HG03025 (cell line): ENCODE measurements around the gene GNL2.
"Not testable (repeated sequence)": the region's sequence is repeated elsewhere in the genome, so short reads cannot be mapped to it uniquely, and the experiment has no call there.

Source experiments
- ATAC-seq: cut with Tn5 transposase; IDR thresholded peaks from one replicate; pipeline ENCODE4 v1.9.1; 2021; ENCODE audit warnings: mild to moderate bottlenecking, moderate library complexity; ENCODE audit not compliant: unreplicated experiment, low FRiP score

Gene GNL2

DNA sequence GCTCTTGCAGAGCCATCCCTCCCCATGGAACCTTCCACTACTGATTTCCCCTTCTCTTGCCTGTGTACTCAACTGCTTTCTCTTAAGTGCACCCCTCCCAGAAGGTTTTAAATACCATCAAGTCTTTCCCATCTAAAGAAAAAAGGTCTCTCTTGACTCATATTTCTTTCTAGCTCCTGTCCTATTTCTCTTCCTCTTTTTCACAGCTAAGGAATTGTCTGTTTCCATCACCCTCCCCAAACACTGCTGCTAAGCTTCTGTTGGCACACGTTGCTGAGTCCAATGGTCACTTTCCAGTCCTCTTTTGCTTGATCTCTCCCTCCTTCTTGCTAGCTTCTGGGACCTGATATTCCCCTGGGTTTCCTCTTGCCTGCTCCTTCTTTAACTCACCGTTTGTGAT, 13.3 kb upstream of the GNL2 start:
- no peak for ATAC-seq

DNA sequence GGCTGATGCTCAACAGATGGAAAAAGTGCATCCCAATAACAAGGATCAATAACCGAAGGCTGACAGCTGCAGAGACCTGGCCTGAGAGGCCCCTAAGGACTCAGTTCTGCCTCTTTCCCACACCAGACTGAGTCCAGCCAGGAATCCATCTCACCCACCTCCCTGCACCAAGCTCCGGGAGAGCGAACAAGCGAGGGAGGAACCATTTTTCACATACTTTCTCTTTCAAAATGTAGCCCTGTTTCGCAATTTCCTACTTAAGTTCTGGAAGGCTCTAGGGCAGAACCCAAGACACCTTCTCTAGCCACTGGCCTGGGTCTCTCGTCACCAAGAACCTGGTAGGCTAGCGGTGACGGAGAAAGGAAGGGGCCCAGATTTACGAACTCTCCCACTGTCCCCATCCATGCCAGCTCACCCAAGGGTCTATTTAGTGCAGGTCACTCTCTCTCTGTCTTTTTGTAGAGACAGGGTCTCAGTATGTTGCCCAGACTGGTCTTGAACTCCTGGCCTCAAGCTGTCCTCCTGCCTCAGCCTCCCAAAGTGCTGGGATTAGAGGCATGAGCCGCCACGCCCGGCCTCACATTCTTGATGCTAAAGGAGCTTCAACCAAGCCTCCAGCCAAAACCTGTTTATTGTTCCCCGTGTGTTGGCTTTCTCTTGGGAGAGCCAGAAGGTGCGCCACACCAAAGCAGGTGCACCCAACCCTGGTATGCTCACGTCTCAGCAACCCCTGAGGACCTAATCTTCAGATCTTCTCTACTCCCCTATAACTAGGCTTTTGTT, 10.9 kb upstream of the GNL2 start:
- no peak for ATAC-seq

DNA sequence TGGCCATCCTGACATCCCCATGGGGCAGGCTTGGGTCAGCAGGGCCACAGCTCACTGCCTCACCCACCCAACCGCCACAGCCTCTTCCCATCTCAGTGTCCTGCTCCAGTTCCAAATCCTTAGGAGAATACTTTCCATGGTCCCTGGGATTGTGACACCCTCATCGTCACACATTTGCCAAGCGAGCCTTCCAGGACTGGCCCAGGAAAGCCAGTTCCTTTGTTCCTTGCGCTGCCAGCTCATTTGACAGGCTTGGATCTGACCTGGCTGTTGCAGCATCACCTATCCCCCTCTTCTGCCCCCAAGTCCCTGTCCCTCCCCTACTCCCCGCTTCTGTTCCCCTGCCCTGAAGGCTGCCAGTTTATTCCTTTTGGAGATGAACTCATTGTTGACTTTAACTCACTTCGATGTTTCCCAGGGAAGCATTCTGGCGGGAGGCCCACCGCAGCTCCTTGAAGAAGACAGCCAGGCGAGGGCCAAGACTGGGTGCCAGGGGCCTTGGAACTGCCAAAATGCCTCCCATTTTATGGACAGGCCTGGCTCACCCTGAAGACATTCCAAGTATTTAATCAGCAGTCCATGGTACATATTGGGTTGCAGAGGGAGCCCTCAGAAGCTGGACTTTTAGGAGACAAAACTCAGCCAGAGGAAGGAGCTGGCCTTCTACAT, 10.2 kb upstream of the GNL2 start:
- ATAC-seq, result no peak

DNA sequence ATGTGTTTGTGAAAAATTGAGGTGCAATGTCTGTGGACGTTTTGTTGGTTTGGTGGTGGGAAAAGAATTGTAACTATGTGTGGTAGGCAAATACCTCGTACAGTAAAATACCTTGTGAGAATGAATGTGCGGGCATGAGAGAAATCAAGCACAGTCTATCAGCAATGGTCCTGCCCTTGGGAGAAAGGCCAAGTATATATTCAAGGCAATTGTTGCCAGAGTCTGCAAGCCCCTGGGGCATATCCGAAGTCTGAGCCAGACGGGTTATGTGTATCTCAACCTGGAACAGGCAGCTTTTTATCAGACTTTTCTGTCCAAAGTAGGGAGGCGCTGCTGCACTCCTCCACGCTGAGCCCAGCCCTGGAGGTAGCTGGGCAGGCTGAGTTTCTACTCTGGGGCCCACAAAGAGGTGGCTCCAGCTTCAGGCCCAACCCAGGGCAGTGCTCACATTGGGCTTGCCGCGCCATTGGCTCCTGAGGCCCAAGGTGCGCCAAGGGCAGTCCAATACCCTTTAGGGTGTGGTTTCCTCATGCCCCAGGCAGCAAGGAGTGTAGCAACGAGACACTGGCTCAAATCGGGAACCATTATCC, 9.4 kb upstream of the GNL2 start:
- no peak for ATAC-seq

DNA sequence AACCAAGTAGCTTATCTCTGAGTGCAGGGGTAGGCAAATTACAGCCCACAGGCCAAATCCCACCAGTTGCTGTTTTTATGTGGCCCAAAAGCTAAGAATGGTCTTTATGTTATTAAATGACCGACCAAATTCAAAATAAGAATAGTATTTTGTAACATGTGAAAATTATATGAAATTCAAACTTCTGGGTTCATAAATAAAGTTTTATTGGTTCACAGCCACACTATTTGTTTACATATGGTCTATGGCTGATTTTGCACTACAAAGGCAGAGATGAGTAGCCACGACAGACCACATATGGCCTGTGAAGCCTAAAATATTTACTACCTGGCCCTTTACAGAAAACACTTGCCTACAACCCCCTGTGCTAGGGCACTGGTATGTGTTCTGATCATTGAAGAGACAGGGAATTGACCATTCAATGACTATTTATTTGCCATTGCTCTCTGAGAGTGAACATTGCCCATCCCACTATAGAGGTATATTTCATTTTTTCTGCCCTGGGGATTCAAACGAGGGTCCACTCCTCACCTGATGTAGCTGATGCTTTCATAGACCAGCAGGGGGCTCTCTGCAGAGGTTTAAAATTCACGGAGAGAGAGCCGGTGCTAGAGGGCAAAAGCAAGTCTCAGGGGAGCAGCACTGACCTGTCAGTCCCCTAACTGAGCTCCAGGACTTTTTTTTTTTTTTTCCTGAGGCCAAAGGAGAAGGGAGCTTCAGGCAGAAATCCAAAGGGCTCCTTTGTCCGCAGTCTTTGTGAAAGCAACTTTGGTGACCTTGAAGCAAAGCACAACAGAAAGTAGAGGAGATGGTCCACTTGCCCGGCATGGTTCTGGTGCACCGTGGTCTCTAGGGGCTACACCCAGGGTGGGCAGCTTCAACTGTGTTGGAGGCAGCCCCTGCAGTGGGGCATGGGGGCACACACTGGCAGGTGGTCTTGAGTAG, 7.3 kb upstream of the GNL2 start:
- no peak for ATAC-seq

DNA sequence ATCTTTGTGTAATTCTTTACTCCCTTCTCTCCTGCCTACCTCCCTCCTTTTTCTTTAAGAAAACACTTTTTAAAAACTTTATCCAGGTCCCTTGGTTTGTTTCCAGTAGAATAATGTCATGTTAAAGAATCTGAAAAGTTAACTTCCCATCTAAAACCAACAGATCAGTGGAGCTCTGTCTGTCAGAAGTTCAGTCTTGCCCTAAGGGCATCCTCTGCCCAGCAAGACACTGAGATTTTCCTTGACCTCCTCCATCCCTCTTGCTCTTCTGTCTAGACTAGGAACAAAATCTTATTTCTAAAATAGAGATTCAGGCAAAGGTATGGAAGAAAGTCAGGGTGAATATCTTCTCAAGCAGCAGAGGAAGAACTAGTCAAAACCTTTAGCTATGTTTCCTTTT, 5.7 kb upstream of the GNL2 start:
- no peak for ATAC-seq

DNA sequence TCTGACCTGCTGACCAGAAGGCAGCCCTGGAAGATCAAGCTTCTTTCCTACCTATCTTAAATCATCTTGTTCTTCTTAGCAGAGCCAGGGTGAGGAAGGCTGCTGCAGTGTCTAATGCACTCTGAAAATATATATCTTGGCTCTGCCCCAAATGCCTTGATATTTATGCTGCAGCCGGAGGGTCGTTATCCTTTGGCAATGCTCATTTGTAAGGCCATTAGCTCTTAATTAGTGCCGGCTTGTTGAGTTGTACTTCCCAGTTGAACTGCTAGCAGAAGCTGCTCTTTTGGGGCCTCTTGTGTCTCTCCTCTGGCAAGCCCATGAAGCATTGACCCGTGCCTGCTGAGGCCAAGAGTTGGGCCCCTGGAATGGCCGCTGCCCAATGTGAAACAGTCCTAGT, 4.2 kb upstream of the GNL2 start:
- no peak for ATAC-seq

DNA sequence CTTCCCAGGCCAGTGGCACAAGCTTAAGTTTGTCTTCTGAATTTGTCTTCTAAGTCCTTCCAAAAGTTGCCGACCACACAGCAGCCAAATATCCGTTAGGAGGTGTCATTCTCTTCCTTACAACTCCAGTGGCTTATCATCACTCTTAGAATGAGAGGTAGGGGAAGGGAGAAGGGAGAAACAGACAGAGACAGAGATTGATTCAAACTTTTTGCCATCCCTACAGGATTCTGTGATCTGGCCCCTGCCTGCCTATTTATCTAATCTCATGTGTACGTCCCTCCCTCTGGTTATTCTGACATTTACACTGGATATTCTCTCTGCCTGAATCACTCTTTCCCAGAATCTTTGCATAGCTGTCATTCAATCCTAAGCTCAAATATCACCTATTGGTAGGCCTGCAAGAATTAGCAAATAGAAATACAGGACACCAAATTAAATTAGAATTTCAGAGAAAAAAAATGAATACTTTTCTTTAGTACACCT, 488 bp upstream of the GNL2 start:
- ATAC-seq, result no peak

DNA sequence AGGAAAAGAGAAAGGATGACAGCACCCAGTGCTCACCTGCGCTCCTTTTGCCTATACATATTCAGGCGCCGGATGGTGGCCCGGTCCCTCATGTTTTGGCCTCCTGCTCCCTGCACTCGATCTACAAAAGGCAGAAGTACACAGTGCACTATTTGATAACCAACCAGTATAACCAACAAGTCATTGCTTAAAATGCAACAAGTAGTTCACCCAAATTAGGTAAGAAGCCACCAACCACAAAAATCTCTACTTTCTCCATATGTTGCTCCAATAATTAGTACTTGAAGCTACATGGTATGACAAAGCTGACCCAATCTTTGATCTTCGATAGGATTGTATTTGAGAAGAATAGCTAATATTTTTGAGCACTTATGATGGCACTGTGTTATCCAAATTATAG, 2.0 kb downstream of the GNL2 start:
- no peak for ATAC-seq

DNA sequence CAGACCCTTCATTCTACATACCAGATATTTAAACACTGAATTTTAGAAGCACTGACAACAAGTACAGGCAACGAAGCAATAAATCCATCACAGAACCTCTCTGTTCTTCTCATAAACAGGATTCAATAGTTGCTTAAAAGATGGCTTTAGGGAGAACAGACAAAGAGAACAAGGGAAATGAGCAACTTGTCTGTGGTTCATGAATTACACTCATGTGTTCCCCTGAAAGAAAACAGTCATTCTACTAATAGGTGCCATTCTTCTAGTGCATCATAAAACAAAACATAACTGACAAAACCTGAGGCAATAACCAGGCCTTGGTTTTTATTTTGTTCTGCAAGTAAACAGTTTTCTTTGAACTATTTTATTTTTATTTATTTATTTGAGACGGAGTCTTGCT, 6.8 kb downstream of the GNL2 start:
- no peak for ATAC-seq

DNA sequence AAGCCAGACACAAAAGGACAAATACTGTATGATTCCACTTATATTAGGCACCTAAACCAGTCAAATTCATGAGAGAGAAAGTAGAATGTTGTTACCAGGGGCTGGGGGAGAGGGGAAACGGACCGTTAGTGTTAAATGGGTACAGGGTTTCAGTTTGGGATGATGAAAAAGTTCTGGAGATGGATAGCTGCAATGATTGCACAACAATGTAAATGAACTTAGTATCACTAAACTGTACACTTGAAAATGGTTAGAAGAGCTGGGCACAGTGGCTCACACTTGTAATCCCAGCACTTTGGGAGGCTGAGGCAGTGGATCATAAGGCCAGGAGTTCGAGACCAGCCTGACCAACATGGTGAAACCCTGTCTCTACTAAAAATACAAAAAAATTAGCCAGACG, 11.2 kb downstream of the GNL2 start:
- ATAC-seq, result not testable (repeated sequence)

DNA sequence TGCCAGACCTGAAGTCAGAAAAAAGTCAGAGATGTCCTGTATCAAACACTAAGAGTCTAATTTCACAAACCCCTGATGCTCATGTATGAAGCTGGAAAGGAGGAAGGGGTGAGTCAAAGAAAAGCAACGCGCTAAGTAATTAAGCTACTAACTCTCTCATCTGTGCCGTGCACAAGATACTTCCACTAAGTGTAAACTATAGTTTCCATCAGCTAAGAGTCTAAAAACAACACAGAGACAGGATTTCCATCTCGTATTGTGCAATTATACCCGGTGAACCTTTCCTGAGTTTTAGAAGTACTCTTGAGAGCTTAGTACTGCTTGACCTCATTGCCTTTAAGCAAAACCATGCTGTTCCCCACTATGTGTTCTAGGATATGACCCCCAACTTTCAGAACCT, 20.0 kb downstream of the GNL2 start:
- ATAC-seq, result no peak

DNA sequence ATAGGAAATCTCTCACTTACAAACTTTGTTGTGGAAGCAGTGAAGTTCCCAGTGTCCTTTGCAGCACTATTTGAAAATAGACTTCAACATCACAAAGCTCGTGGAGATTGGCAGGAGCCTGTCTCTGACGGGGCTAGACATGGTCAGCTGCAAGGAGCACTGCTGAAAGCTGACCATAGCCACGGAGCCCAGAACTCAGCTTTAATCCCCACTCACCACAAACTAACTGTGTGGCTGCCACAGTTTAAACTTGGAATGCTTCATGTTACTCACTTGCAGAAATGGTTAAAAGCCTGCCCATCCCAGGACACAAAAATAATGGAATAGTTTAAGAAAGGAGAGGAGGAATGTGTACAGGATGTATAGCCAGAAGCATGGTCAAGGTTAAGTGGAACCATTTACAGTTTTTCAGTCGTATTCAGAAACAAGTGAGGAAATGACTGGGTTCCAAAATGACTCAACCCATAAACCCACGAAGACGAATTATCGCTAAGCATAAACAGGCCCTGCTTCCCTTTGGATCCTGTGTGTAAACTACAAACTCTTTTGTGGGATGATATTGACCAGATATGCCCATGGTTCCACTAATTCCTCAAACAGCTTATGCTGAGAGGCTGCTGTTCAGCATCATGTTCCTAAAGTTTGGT, 20.8 kb downstream of the GNL2 start:
- no peak for ATAC-seq

DNA sequence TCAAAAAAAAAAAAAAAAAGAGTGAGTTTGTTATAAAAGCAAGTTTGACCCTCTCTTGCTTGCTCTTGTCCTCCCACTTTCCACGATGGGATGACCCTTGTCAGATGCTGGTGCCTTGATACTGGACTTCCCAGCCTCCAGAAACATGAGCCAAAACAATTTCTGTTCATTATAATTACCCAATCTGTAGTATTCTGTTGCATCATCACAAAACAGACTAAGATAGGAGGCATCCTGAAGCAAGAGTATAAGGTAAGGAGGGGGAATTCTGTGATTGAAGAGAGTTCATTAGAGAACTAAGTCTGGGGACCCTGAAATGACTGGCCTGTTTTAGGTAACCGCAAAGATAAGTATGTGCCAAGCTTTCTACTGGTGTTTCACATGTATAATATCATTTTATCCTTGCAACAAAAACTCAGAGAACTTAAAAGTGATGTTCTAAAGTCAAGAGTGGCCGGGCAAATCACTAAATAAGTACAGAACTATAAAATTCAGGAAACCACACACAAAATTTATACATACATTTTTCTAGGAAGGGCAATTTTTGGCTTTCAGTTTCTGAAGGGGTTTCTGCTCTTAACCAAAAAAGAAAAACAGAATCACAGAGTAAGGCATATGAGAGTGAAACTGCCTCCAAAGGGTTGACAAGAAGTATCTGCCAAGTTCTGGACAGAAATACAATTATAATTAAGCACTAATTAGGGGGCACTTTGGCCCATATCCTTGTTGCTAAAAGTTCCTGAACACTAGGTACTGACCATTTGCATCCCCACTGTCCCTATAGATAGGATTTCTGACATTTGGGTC, 25.0 kb downstream of the GNL2 start:
- no peak for ATAC-seq

DNA sequence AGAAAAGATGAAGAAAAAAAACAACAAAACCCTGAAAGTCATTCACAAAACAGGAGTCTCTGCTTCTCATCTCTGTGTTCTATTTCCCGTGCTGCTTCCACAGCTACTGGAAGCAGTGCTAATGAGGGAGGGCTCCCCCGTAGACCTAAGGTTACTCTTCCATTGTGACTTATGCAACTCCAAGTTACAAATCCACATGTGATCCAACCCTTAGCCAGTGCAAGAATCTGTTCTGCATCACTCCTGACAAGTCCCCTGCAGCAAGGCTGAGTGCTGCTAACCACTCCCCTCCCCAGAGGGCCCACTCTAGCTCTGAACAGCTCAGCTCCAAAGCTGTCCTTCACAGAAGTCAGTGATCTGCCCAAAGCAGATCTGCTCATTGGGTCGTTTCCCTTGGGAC, 28.7 kb downstream of the GNL2 start:
- ATAC-seq, result no peak

DNA sequence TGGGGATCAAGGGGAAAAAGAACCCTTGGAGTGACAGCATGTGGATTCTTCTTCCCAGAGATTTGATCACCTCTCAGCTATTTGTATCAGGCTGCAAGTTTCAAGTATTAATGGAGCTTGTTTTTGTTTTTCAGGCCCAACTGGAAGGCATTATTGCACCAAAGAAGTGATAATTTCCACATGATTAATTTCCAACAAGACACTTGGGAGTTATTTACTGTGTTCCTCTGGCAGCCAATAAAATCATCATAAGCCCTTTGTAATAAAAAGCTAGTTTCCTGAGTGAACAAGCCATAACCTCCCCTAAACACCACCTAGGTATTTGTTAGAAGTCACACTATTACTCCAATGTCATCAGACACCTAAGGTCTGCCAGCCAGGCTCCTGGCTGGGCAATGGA, 30.8 kb downstream of the GNL2 start:
- no peak for ATAC-seq

DNA sequence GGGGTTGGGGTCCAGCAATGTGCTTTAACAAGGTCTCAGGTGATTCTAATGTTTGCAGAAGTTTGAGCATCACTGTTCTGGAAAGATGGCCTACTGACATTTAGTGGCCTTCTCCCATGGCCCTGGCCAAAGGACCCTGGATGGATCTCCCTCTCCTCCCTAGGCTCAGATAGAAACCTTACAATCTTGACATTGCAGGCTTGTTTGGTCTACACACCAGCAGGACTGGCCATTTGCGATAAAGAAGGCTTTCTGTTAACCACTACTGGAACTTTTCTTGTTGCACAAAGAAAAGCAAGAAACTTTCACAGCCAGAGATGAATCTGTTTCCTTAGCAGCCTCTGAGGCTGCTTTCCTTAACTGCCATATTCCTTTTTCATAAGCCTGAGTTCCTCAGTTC, 32.8 kb downstream of the GNL2 start:
- no peak for ATAC-seq

DNA sequence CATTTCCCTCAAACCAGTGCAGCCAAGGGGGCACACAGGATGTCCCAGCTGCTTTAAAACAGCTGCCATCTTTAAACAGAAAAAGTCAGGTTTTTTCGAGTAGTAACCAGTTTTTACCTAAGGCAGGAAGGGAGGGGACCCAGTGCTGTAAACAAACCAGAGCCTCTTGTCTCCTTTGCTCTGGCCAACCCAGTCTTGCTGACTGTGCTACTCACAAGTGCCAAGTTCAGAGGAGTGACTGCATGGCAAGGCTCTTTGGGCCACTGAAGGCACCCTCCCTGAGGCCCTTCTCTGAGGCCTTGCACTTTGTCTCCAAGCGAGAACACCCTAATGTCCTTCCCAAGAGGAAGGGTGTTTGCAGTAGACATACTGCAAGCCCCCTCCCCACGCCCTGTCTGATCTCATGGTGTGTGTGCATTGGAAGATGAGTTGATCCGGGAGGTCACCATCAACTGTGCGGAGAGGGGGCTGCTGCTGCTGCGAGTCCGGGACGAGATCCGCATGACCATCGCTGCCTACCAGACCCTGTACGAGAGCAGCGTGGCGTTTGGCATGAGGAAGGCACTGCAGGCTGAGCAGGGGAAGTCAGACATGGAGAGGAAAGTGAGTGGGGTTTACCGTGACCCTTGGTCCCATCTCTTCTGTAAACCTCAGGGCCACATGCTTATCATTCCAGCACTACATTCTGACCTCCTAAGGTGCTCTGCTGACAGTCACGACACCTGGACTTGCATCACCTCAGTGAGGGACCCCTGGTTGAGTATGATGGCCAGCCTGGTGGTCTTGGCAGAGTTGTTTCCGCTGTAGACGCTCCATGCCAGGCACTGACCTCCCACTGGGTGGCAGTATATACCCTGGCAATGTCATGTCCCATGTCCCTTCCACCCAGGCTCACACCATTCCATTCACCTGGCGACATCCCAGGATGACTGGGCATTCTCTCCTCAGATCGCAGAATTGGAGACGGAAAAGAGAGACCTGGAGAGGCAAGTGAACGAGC, 34.3 kb downstream of the GNL2 start:
- ATAC-seq, result no peak
